GM18499 (cell line): ENCODE results near the gene DLEU7.

Experiments
- ATAC-seq: cut with Tn5 transposase; IDR thresholded peaks from one replicate; pipeline ENCODE4 v1.9.1; 2021; ENCODE audit warnings: moderate number of reproducible peaks; ENCODE audit not compliant: insufficient read depth, unreplicated experiment

DLEU7 gene

GRCh38 chr13:50844084-50844875, 788 bp upstream of the DLEU7 start:
- ATAC-seq: no peak

- no peak for ATAC-seq
Observed at GRCh38 chr13:50842990-50843256, 569 bp downstream of the DLEU7 start.

- no peak for ATAC-seq
Observed at GRCh38 chr13:50842251-50842989, 1.1 kb downstream of the DLEU7 start.

GRCh38 chr13:50841786-50842185, 1.7 kb downstream of the DLEU7 start:
- no peak for ATAC-seq

- ATAC-seq: no peak
Observed at GRCh38 chr13:50840284-50840683, 3.2 kb downstream of the DLEU7 start.

GRCh38 chr13:50839828-50840227, 3.7 kb downstream of the DLEU7 start:
- no peak for ATAC-seq

- ATAC-seq: no peak
Observed at GRCh38 chr13:50838701-50839100, 4.8 kb downstream of the DLEU7 start.

GRCh38 chr13:50838031-50838430, 5.5 kb downstream of the DLEU7 start:
- no peak for ATAC-seq

GRCh38 chr13:50831512-50831911, 12.0 kb downstream of the DLEU7 start:
- ATAC-seq: no peak

GRCh38 chr13:50829896-50830295, 13.6 kb downstream of the DLEU7 start:
- ATAC-seq: no peak

GRCh38 chr13:50829226-50829625, 14.3 kb downstream of the DLEU7 start:
- no peak for ATAC-seq

GRCh38 chr13:50826035-50826434, 17.5 kb downstream of the DLEU7 start:
- ATAC-seq: no peak

GRCh38 chr13:50812242-50812641, 31.2 kb downstream of the DLEU7 start:
- no peak for ATAC-seq

- ATAC-seq: peak; percentile 93
Observed at GRCh38 chr13:50810998-50811397, 32.5 kb downstream of the DLEU7 start.

- no peak for ATAC-seq
Observed at GRCh38 chr13:50810468-50810867, 33.0 kb downstream of the DLEU7 start.

- ATAC-seq: no peak
Observed at GRCh38 chr13:50809133-50810090, 34.1 kb downstream of the DLEU7 start.

GRCh38 chr13:50805805-50806204, 37.7 kb downstream of the DLEU7 start:
- ATAC-seq: no peak

- ATAC-seq: peak; percentile 74
Observed at GRCh38 chr13:50801087-50801931, 42.2 kb downstream of the DLEU7 start.

- ATAC-seq: no peak
Observed at GRCh38 chr13:50800091-50800739, 43.3 kb downstream of the DLEU7 start.
